ENCODE results near the gene TMEM243.

DNA sequence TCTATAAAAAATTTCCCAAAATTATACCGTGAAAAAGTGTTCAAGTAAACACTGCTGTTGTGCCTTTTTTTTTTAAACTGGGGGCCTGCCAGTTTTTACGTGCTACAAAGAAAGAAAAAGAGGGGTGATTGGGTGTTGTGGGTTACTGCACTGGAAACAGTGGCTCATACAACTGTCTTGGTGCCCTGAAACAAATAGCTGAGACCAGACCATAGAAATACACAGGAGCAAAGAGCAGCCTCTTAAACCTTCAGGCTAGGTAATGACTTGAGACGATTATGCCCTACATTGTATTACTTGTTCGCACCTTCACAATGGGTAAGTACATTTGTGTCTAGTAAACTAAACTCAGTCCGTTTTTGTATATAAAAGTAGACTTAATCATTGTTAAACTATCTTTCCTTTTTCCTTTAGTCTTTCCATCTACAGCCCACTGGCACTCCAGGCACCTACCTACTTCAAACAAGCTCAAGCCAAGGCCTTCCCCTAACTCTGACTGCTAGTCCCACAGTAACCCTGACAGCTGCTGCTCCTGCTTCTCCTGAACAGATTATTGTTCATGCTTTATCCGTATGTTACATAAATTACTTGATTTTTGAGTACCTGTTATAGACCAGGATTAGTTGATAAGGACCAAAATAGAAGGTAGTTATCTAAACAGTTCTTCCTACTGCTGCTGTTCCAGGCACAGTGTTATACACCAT lies 26.6 kb downstream of the TMEM243 start:
- no peak for TF ChIP-seq EP300 (IDR thresholded peaks at IDR 0.05)
- no peak for TF ChIP-seq MAFK (IDR thresholded peaks at IDR 0.05; ENCODE audit: partially characterized antibody)

All from A549 (cell line).